SU-DHL-6 (cell line): ENCODE data around the gene A3GALT2.

ENCODE experiments used
- H2AFZ ChIP-seq: fragments of 200-600 bp; sonication (generic); 2 replicates; pipeline ENCODE4 v1.6.1; 2014; ENCODE audit warnings: low read depth, mild to moderate bottlenecking, moderate library complexity, mixed read lengths, antibody characterized with exemption, low read length; ENCODE audit not compliant: severe bottlenecking
- H3F3A ChIP-seq: fragments of 200-600 bp; shearing (Covaris generic); 2 replicates; pipeline ENCODE4 v1.6.0; 2016; ENCODE audit warnings: antibody characterized with exemption, mild to moderate bottlenecking; ENCODE audit not compliant: insufficient read depth
- H3K27ac ChIP-seq: fragments of 200-600 bp; sonication (generic); 2 replicates; pipeline ENCODE4 v1.5.1; 2016; ENCODE audit warnings: low read depth, mild to moderate bottlenecking, low read length, moderate library complexity, mixed read lengths
- H3K27me3 ChIP-seq: fragments of 200-600 bp; sonication (generic), shearing (Covaris generic); 2 replicates; pipeline ENCODE4 v1.6.0; 2014; ENCODE audit warnings: mild to moderate bottlenecking, low read length
- H3K36me3 ChIP-seq: fragments of 200-600 bp; sonication (generic); 2 replicates; pipeline ENCODE4 v1.6.1; 2014; ENCODE audit warnings: mild to moderate bottlenecking, low read length, mixed read lengths
- H3K4me2 ChIP-seq: fragments of 300-600, 200-600 bp; shearing (Covaris generic), sonication (generic); 2 replicates; pipeline ENCODE4 v1.6.0; 2014; ENCODE audit warnings: low read length, low read depth, mild to moderate bottlenecking; ENCODE audit not compliant: poor library complexity, severe bottlenecking
- H3K4me3 ChIP-seq: fragments of 200-600 bp; sonication (generic); 2 replicates; pipeline ENCODE4 v1.5.1; 2014; ENCODE audit warnings: antibody characterized with exemption, low read length, mild to moderate bottlenecking, mixed read lengths; ENCODE audit not compliant: insufficient read depth, poor library complexity, severe bottlenecking
- H3K79me2 ChIP-seq: fragments of 200-600 bp; sonication (generic); 2 replicates; pipeline ENCODE4 v1.6.1; 2014; ENCODE audit warnings: mild to moderate bottlenecking, low read length, moderate library complexity; ENCODE audit not compliant: insufficient read depth
- H3K9ac ChIP-seq: fragments of 200-600 bp; sonication (generic); 2 replicates; pipeline ENCODE4 v1.7.0; 2014; ENCODE audit warnings: mild to moderate bottlenecking, low read length
- H3K9me2 ChIP-seq: fragments of 200-600 bp; sonication (generic); replicated peaks from 2 replicates; pipeline ENCODE4 v1.6.1; 2014; ENCODE audit warnings: low read length; ENCODE audit not compliant: insufficient read depth
- H3K9me3 ChIP-seq: fragments of 200-600 bp; sonication (generic); 2 replicates; pipeline ENCODE4 v1.6.1; 2014; ENCODE audit warnings: low read length, mixed read lengths; ENCODE audit not compliant: insufficient read depth
- H4K20me1 ChIP-seq: fragments of 200-600 bp; sonication (generic); 2 replicates; pipeline ENCODE4 v1.6.1; 2014; ENCODE audit warnings: low read depth, mild to moderate bottlenecking, antibody characterized with exemption, low read length, moderate library complexity, mixed read lengths
- EZH2phosphoT487 ChIP-seq: fragments of 200-600 bp; sonication (generic), shearing (Covaris generic); conservative IDR thresholded peaks from 2 replicates; pipeline ENCODE4 v1.6.1; 2018; ENCODE audit warnings: mild to moderate bottlenecking, antibody characterized with exemption, low read length, moderate library complexity, mixed read lengths
- TF ChIP-seq, protein P1 (sequence below): fragments of 200-600 bp; sonication (generic); IDR thresholded peaks from one replicate; pipeline ENCODE4 v1.5.1; 2017; ENCODE audit warnings: antibody characterized with exemption, mild to moderate bottlenecking, low read length, moderate library complexity; ENCODE audit not compliant: insufficient read depth, poor library complexity, severe bottlenecking

Gene A3GALT2

DNA sequence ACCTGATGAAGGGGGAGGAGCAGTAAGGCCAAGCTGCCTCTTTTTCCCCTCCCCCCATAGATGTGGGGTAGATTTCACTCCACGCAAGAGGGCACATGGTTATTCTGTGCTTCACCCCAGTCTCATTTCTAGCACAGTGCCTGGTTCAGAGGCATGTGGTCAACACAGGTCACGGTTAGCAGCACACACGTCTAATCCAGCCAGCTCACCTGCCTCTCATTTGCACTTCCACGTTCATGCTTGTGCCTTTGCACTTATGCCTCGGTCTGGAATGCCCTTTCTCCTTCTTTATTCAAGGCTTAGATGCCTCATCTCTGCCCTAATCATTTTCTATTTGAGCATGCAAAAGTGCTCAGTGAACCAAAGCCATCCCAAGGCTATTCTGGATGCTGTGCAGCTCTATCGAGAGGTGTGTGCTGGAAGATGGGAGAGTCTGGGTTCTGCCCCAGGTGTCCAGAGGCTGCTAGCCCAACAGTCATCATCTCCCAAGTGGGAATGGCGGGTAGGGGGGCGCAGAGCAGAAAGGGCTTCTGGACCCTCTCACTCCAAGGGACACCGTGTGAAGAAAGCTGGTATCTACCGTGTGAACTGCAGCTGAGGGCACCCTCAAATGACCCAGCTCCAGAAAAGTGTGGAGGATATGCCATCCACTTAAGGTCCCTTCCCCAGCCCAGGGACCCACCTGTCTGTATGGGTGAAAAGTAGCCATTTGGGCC, 2.1 kb upstream of the A3GALT2 start:
- H3K4me3 ChIP-seq, result no peak overlapping the region
- TF ChIP-seq EZH2phosphoT487, result no peak
- TF ChIP-seq, protein P1, sequence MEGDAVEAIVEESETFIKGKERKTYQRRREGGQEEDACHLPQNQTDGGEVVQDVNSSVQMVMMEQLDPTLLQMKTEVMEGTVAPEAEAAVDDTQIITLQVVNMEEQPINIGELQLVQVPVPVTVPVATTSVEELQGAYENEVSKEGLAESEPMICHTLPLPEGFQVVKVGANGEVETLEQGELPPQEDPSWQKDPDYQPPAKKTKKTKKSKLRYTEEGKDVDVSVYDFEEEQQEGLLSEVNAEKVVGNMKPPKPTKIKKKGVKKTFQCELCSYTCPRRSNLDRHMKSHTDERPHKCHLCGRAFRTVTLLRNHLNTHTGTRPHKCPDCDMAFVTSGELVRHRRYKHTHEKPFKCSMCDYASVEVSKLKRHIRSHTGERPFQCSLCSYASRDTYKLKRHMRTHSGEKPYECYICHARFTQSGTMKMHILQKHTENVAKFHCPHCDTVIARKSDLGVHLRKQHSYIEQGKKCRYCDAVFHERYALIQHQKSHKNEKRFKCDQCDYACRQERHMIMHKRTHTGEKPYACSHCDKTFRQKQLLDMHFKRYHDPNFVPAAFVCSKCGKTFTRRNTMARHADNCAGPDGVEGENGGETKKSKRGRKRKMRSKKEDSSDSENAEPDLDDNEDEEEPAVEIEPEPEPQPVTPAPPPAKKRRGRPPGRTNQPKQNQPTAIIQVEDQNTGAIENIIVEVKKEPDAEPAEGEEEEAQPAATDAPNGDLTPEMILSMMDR, result no peak
- H3F3A ChIP-seq, result no peaks in the 10 kb centered on the region
- no peaks in the 10 kb centered on the region for H4K20me1 ChIP-seq
- no peak overlapping the region for H3K4me2 ChIP-seq
- H3K79me2 ChIP-seq, result no peaks in the 10 kb centered on the region
- no peaks in the 10 kb centered on the region for H3K9me2 ChIP-seq
- H3K27ac ChIP-seq, result no peak overlapping the region
- H3K9ac ChIP-seq, result no peak overlapping the region
- H3K9me3 ChIP-seq, result no peaks in the 10 kb centered on the region
- no peaks in the 10 kb centered on the region for H3K36me3 ChIP-seq
- no peaks in the 10 kb centered on the region for H3K27me3 ChIP-seq
- H2AFZ ChIP-seq, result no peak overlapping the region

DNA sequence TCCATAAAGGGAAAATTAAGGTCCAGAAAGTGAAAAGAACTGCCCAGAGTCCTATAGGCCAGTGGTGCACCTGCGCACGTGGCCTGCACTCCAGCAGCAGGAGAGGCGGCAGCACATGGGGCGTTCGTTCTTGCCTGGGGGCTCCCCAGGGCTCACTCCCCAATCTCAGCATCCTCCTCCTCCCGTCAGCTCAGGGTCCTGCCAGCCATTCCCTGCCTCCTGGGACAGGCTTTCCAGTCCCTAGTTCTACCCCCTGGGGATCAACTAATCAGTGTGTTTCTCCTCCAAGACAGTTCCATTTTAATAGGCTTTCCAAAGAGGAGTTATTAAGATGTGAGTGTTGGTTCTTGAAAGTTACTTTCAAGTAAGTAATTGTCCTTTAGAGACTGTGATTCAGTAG, 1.2 kb upstream of the A3GALT2 start:
- H2AFZ ChIP-seq, result no peak overlapping the region
- H3K27ac ChIP-seq, result no peak overlapping the region
- H4K20me1 ChIP-seq, result no peaks in the 10 kb centered on the region
- no peaks in the 10 kb centered on the region for H3K36me3 ChIP-seq
- no peaks in the 10 kb centered on the region for H3K9me3 ChIP-seq
- no peak overlapping the region for H3K9ac ChIP-seq
- H3K4me2 ChIP-seq, result no peak overlapping the region
- no peaks in the 10 kb centered on the region for H3F3A ChIP-seq
- H3K4me3 ChIP-seq, result no peak overlapping the region
- H3K9me2 ChIP-seq, result no peaks in the 10 kb centered on the region
- TF ChIP-seq, protein P1, result no peak
- no peak for TF ChIP-seq EZH2phosphoT487
- no peaks in the 10 kb centered on the region for H3K27me3 ChIP-seq
- no peaks in the 10 kb centered on the region for H3K79me2 ChIP-seq

DNA sequence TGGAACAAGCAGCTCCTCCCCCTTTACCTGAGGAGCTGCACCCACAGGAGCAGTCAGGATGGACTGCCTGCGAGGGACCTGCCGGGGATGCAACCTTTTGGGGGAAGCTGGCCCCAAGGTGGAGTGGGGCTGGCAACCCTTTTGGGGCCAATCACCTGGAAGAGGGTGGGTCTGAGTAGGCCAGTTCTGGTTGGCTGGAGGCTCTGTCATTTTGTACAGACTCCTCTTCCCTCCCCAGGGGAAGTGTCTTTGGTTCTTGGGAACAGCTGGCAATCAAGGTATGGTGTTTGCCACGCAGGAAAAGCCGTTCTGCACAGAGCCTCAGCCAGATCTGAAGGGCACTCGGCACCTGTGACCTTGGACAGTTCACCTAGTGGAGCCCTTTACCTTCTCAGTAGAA, 280 bp upstream of the A3GALT2 start:
- H3K27me3 ChIP-seq, result no peaks in the 10 kb centered on the region
- no peaks in the 10 kb centered on the region for H3K9me2 ChIP-seq
- no peaks in the 10 kb centered on the region for H4K20me1 ChIP-seq
- no peak overlapping the region for H3K9ac ChIP-seq
- no peaks in the 10 kb centered on the region for H3K36me3 ChIP-seq
- no peak overlapping the region for H3K4me2 ChIP-seq
- TF ChIP-seq EZH2phosphoT487, result no peak
- TF ChIP-seq, protein P1, result no peak
- H2AFZ ChIP-seq, result no peak overlapping the region
- H3F3A ChIP-seq, result no peaks in the 10 kb centered on the region
- no peaks in the 10 kb centered on the region for H3K79me2 ChIP-seq
- H3K4me3 ChIP-seq, result no peak overlapping the region
- H3K9me3 ChIP-seq, result no peaks in the 10 kb centered on the region
- H3K27ac ChIP-seq, result no peak overlapping the region
